ENCODE data around the gene GLT1D1.

Gene GLT1D1

DNA sequence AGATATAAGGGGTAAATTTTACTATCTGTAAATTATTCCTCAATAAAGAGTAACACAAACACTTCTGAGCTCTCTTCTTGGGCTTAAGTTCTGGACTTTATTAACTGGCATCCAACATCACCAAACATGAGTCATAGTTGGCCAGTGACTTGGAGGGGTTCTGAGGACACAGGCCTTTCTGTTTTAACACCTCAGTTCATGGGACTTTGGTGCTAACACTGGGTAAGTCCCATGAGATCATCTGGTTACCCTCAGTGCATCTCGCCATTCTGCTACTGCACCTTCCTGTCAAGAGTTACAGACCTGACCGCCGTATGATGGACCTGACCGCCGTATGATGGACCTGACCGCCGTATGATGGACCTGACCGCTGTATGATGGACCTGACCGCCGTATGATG lies 39.4 kb upstream of the GLT1D1 start:
- no peaks in the 10 kb centered on the region for H3K9me2 ChIP-seq (replicated peaks; ENCODE audit: insufficient read depth, low read length)
- H3K27ac ChIP-seq (ENCODE audit: low read depth, low read length): no peak overlapping the region
- TF ChIP-seq EZH2phosphoT487 (conservative IDR thresholded peaks at IDR 0.05; ENCODE audit: low read length): no peak
- no peak for TF ChIP-seq CTCF (IDR thresholded peaks at IDR 0.05; ENCODE audit: insufficient read depth, low read length, poor library complexity, severe bottlenecking)
- H3K9me3 ChIP-seq (ENCODE audit: insufficient read depth, low read length): no peaks in the 10 kb centered on the region
- peaks cover 6% of the 10 kb centered on the region; the same call in 1 of the 2 replicates for H4K20me1 ChIP-seq (ENCODE audit: low read depth, low read length)
- no peaks in the 10 kb centered on the region for H3K27me3 ChIP-seq (ENCODE audit: low read length)
- no peak overlapping the region for H3K4me2 ChIP-seq (ENCODE audit: low read depth, low read length, poor library complexity, severe bottlenecking)
- H3K36me3 ChIP-seq (ENCODE audit: low read length): peaks cover 22% of the 10 kb centered on the region
- no peak overlapping the region for H3K9ac ChIP-seq (ENCODE audit: low read length)
- H3F3A ChIP-seq (ENCODE audit: insufficient read depth): peaks cover 33% of the 10 kb centered on the region
- peaks cover 100% of the 10 kb centered on the region for H3K79me2 ChIP-seq (ENCODE audit: insufficient read depth, low read length)
- H2AFZ ChIP-seq (ENCODE audit: low read depth, low read length, severe bottlenecking): no peak overlapping the region
- no peak overlapping the region for H3K4me3 ChIP-seq (ENCODE audit: insufficient read depth, low read length, poor library complexity, severe bottlenecking)

GRCh38 chr12:128814411-128815261 lies 38.6 kb upstream of the GLT1D1 start:
- Histone ChIP-seq H3K9ac (ENCODE audit: low read length) (no peak overlapping the region), H3K79me2 (ENCODE audit: insufficient read depth, low read length) (peaks cover 100% of the 10 kb centered on the region), H3K36me3 (ENCODE audit: low read length) (peaks cover 15% of the 10 kb centered on the region), H3F3A (ENCODE audit: insufficient read depth) (peaks cover 34% of the 10 kb centered on the region), H3K9me2 (replicated peaks; ENCODE audit: insufficient read depth, low read length) (no peaks in the 10 kb centered on the region), H2AFZ (ENCODE audit: low read depth, low read length, severe bottlenecking) (no peak overlapping the region), H3K4me3 (ENCODE audit: insufficient read depth, low read length, poor library complexity, severe bottlenecking) (no peak overlapping the region), H4K20me1 (ENCODE audit: low read depth, low read length) (peaks cover 6% of the 10 kb centered on the region; the same call in 1 of the 2 replicates), H3K27ac (ENCODE audit: low read depth, low read length) (no peak overlapping the region), H3K27me3 (ENCODE audit: low read length) (no peaks in the 10 kb centered on the region), H3K9me3 (ENCODE audit: insufficient read depth, low read length) (no peaks in the 10 kb centered on the region), H3K4me2 (ENCODE audit: low read depth, low read length, poor library complexity, severe bottlenecking) (no peak overlapping the region)
- TF ChIP-seq EZH2phosphoT487 (conservative IDR thresholded peaks at IDR 0.05; ENCODE audit: low read length) (no peak), CTCF (IDR thresholded peaks at IDR 0.05; ENCODE audit: insufficient read depth, low read length, poor library complexity, severe bottlenecking) (no peak)

- no peak overlapping the region for H3K4me3 ChIP-seq (ENCODE audit: insufficient read depth, low read length, poor library complexity, severe bottlenecking)
- H3K9me3 ChIP-seq (ENCODE audit: insufficient read depth, low read length): no peaks in the 10 kb centered on the region
- peak overlapping the region; percentile 41 for H3K9ac ChIP-seq (ENCODE audit: low read length)
- H3K36me3 ChIP-seq (ENCODE audit: low read length): peaks cover 12% of the 10 kb centered on the region
- H3K27ac ChIP-seq (ENCODE audit: low read depth, low read length): peak overlapping the region; percentile 98
- H4K20me1 ChIP-seq (ENCODE audit: low read depth, low read length): peaks cover 6% of the 10 kb centered on the region; the same call in 1 of the 2 replicates
- H2AFZ ChIP-seq (ENCODE audit: low read depth, low read length, severe bottlenecking): no peak overlapping the region
- no peak for TF ChIP-seq EZH2phosphoT487 (conservative IDR thresholded peaks at IDR 0.05; ENCODE audit: low read length)
- TF ChIP-seq CTCF (IDR thresholded peaks at IDR 0.05; ENCODE audit: insufficient read depth, low read length, poor library complexity, severe bottlenecking): no peak
- H3K9me2 ChIP-seq (replicated peaks; ENCODE audit: insufficient read depth, low read length): no peaks in the 10 kb centered on the region
- peak overlapping the region; percentile 99 for H3K4me2 ChIP-seq (ENCODE audit: low read depth, low read length, poor library complexity, severe bottlenecking)
- H3K79me2 ChIP-seq (ENCODE audit: insufficient read depth, low read length): peaks cover 100% of the 10 kb centered on the region
- H3F3A ChIP-seq (ENCODE audit: insufficient read depth): peaks cover 36% of the 10 kb centered on the region
- no peaks in the 10 kb centered on the region for H3K27me3 ChIP-seq (ENCODE audit: low read length)
Measured at GRCh38 chr12:128815779-128816642, 37.3 kb upstream of the GLT1D1 start.
